ENCODE results near the gene MBD5.

DNA sequence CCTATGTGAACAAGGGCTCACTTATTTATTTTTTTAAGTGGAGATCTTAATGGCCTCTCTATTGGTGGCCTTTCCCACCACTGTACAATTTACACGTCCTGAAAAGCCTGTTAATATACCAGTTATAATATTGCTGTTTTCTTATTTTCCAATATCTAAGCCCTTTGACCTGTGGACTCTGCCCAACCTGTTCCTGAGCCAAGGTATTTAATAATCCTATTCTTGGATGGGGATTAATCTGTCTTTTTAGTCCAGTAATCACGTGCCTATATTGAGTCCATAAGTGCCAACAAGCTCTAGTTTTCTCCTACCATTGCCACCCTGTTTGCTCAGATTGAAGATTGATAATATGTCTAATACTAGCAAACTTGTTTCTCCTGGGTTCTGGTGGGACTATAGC is 42.7 kb downstream of the MBD5 start:
- TF ChIP-seq, protein P1, sequence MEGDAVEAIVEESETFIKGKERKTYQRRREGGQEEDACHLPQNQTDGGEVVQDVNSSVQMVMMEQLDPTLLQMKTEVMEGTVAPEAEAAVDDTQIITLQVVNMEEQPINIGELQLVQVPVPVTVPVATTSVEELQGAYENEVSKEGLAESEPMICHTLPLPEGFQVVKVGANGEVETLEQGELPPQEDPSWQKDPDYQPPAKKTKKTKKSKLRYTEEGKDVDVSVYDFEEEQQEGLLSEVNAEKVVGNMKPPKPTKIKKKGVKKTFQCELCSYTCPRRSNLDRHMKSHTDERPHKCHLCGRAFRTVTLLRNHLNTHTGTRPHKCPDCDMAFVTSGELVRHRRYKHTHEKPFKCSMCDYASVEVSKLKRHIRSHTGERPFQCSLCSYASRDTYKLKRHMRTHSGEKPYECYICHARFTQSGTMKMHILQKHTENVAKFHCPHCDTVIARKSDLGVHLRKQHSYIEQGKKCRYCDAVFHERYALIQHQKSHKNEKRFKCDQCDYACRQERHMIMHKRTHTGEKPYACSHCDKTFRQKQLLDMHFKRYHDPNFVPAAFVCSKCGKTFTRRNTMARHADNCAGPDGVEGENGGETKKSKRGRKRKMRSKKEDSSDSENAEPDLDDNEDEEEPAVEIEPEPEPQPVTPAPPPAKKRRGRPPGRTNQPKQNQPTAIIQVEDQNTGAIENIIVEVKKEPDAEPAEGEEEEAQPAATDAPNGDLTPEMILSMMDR (IDR thresholded peaks at IDR 0.05) = no peak
- TF ChIP-seq POLR2A (IDR thresholded peaks at IDR 0.05) = no peak
